Esophagus (tissue), 2 donors: ENCODE data around the gene COQ4. TPM values are rescaled to one million over a fixed set of nuclear protein-coding genes. Genes with fewer than 3 reads are reported as not detected.

Experiments used
- H3K27ac ChIP-seq, 2 donors: one replicate each; pipeline ENCODE4 v1.5.1; 2013; ENCODE audit warnings: low read depth in 2 of 2, mild to moderate bottlenecking in 2 of 2, inconsistent platforms in 1 of 2, low read length in 1 of 2, moderate library complexity in 1 of 2
- H3K27me3 ChIP-seq, 2 donors: one replicate each; pipeline ENCODE4 v1.6.1; 2013; ENCODE audit warnings: low read length in 2 of 2, control low read depth in 1 of 2, mild to moderate bottlenecking in 1 of 2; ENCODE audit not compliant: insufficient read depth in 2 of 2, control insufficient read depth in 1 of 2
- H3K36me3 ChIP-seq, 2 donors: one replicate each; pipeline ENCODE4 v1.6.1; 2013; ENCODE audit warnings: low read length in 1 of 2; ENCODE audit not compliant: control insufficient read depth in 2 of 2, insufficient read depth in 2 of 2
- H3K4me1 ChIP-seq, 2 donors: one replicate each; pipeline ENCODE4 v1.6.1; 2013; ENCODE audit warnings: low read length in 1 of 2; ENCODE audit not compliant: control insufficient read depth in 2 of 2, insufficient read depth in 2 of 2
- H3K4me3 ChIP-seq, 2 donors: one replicate each; pipeline ENCODE4 v1.5.1; 2013; ENCODE audit warnings: low read length in 2 of 2, mild to moderate bottlenecking in 2 of 2, low read depth in 1 of 2, moderate library complexity in 1 of 2
- H3K9me3 ChIP-seq, 2 donors: one replicate each; pipeline ENCODE4 v1.6.1; 2013; ENCODE audit warnings: mild to moderate bottlenecking in 2 of 2, low read depth in 1 of 2, low read length in 1 of 2, moderate library complexity in 1 of 2; ENCODE audit not compliant: control insufficient read depth in 2 of 2, insufficient read depth in 1 of 2
- WGBS, 2 donors: extraction: QIAGEN DNeasy Blood & Tissue Kit; methylation state at CpG; one replicate each; pipeline ENCODE4 v1.1.7; 2013; 5-methylcytosine and 5-hydroxymethylcytosine counted together
- polyA plus RNA-seq, 2 donors: library from polyadenylated mRNA; stranded (reverse); fragments of 200-250 nt; gene quantifications; one replicate each; pipeline ENCODE4 v1.2.3, GENCODE V29; 2013
- donor health status: healthy with polysubstance abuse.
- donor health status: Bipolar disorder and iron deficiency.

The COQ4 gene
- polyA plus RNA-seq, 2 donors, result 63.2 to 73.6 TPM

DNA sequence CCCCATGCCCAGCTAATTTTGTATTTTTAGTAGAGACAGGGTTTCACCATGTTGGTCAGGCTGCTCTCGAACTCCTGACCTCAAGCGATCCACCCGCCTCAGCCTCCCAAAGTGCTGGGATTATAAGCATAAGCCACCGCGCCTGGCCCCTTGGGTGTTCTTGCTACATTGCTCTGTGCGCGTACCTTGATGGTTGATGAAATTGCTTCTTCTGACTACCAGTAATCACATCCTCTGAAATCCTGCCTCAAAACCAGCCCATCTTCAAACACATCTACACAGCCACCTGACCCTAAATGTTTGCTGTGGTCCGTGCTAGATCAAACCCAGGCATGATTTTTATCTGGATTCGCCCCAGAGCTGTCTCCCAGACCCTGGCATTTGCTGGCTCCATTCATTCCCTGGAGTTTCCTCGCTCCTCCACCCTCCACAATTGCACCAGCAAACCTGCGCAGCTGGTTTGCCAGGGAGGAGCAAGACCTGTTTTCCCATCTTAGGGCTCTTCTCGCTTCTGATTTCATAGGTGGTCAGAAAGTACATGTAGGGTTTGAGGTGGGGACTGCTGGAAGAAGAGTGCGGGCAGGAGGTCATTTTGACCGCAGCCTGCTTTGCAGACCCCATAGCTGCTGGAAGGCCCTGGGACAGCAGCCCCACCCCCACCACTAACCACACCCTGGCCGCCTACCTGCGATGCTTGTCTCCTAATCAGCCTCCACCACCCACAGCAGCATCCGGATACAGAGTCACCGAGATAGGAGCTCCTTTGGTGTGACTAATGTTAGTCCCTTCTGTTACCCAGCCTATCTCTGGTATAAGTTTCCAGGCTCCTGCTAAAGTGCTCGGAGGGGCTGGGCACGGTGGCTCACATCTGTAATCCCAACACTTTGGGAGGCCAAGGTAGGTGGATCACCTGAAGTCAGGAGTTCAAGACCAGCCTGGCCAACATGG is 23.8 kb upstream of the COQ4 start:
- Histone ChIP-seq H3K4me1 (no peaks in the 10 kb centered on the region), H3K27ac (peak overlapping the region; percentile 57 to 95), H3K9me3 (no peaks in the 10 kb centered on the region), H3K27me3 (no peaks in the 10 kb centered on the region), H3K4me3 (no peak overlapping the region), H3K36me3 (no peaks in the 10 kb centered on the region)
- WGBS, 2 donors, result 61 to 68% methylated on average over 20 of the region's 20 CpGs

DNA sequence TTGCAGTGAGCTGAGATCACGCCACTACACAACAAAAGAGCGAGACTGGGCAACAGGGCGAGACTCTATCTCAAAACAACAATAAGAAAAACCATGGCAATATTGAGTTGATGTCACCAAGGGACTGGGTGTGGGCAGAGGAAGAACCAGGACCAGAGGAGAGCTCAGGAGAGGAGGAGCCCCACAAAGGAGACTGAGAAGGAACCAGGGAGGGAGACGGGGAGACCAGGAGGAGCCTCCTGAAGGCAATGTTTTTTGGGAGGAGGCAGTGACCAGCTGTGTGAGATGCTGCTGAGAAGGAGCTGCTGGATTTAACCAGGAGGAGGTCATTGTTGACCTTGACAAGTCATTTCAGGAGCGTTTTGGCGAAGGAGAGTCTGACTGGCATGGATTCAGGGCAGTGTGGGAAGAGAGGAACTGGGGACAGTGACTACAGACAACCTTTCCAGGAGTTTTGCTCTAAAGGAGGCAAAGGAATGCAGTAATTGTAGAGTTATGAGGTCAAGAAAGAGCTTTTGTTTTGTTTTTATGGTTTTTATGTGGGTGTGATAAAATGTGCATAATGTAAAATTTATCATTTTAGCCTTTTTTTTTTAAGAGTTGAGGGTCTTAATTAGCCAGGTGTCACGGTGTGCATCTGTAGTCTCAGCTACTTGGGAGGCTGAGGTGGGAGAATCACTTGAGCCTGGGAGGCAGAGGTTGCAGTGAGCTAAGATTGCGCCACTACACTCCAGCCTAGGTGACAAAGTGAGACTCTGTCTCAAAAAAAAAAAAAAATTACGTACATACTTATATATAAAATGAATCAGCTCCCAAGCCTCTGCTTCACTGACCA is 18.3 kb upstream of the COQ4 start:
- peaks cover 0 to 2% of the 10 kb centered on the region in 2 donors for H3K4me1 ChIP-seq
- no peaks in the 10 kb centered on the region for H3K27me3 ChIP-seq
- H3K36me3 ChIP-seq, result peaks cover 1 to 2% of the 10 kb centered on the region in 2 donors
- WGBS, 2 donors, result 76 to 78% methylated on average over 9 of the region's 9 CpGs
- H3K27ac ChIP-seq, result peak overlapping the region; percentile 49 to 90
- H3K9me3 ChIP-seq, result no peaks in the 10 kb centered on the region
- no peak overlapping the region for H3K4me3 ChIP-seq

DNA sequence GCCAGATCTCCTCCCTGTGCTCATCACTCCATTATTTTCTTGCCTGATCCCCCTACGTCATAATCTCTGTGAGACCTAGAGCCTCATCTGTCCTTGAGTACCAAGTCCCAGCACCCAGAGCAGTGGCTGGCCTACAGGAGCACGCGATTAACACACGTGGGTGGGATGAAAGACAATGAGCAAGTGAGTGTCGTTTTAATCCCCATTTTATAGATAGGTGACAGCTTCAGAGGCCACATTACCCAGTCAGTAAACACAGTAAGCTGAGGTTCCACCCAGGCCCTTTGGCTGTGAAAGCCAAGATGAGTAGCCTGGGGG is 17.7 kb upstream of the COQ4 start:
- no peak overlapping the region for H3K4me3 ChIP-seq
- no peaks in the 10 kb centered on the region for H3K9me3 ChIP-seq
- H3K27me3 ChIP-seq, result no peaks in the 10 kb centered on the region
- peaks cover 0 to 2% of the 10 kb centered on the region in 2 donors for H3K4me1 ChIP-seq
- WGBS, 2 donors, result 45 to 60% methylated on average over 5 of the region's 5 CpGs
- peak overlapping the region; percentile 49 to 90 for H3K27ac ChIP-seq
- peaks cover 7 to 8% of the 10 kb centered on the region in 2 donors for H3K36me3 ChIP-seq

DNA sequence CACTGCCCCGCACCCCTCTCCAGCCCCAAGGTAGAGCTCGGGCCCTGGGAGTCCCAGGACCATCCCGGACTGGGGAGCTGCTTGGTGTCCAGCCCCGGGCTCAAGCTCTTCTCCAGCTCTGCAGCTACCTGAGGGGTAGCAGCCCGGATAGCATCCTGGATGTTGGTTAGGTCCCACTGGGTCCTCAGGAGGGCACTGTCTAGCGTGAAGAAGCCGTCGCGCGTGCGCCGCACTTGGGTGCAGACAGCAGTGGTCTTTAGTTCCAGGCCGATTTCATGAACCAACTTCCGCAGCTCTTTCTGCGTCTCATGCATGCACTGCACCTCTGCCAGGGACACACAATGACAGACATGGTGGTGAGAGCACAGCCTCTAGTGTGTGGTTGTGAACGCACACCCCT is 13.1 kb upstream of the COQ4 start:
- no peak overlapping the region for H3K4me3 ChIP-seq
- no peaks in the 10 kb centered on the region for H3K9me3 ChIP-seq
- peaks cover 8 to 29% of the 10 kb centered on the region in 2 donors for H3K36me3 ChIP-seq
- WGBS, 2 donors, result 94 to 95% methylated on average over 16 of the region's 16 CpGs
- no peaks in the 10 kb centered on the region for H3K27me3 ChIP-seq
- H3K4me1 ChIP-seq, result peaks cover 0 to 2% of the 10 kb centered on the region in 2 donors
- H3K27ac ChIP-seq, result no peak overlapping the region

DNA sequence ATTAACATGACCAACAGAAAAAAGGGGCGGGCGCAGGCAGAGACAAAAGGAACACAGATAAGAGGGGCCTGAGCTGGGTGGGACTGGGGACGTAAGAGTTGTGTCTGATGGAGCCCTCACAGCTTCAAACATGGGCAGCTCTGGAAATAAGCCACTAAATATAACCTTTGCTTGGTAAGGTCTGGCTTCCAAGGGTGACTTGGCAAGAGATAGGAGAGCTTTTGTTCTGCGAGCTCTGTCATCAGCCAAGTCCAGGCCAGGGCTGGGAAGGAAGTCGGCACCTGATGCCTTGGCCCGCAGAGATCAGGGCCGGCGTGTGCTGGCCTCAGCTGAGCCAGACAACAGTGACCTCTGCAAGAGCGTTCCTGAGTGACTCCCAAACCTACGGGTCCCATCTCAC is 12.2 kb upstream of the COQ4 start:
- no peak overlapping the region for H3K4me3 ChIP-seq
- peaks cover 8 to 33% of the 10 kb centered on the region in 2 donors for H3K36me3 ChIP-seq
- no peak overlapping the region for H3K27ac ChIP-seq
- H3K9me3 ChIP-seq, result no peaks in the 10 kb centered on the region
- H3K27me3 ChIP-seq, result no peaks in the 10 kb centered on the region
- H3K4me1 ChIP-seq, result peaks cover 0 to 2% of the 10 kb centered on the region in 2 donors
- 78% methylated on average over 10 of the region's 10 CpGs for WGBS, 2 donors

DNA sequence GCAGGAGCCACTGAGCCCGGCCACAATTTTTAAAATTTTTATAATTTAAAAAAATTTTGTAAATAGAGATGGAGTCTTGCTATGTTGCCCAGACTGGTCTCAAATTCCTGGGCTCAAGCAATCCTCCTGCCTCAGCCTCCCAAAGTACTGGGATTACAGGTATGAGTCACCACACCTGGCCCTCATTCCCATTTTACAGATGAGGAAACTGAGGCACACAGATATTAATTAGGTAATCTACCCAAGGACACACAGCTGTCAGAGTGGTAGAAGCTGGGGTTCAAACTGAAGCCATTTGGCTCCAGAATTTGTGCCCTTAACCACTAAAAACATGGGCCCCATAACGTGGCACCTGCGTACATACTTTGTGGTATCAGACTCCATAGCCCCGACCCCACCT is 7.9 kb upstream of the COQ4 start:
- H3K27ac ChIP-seq, result no peak overlapping the region
- H3K36me3 ChIP-seq, result peaks cover 3 to 39% of the 10 kb centered on the region in 2 donors
- no peaks in the 10 kb centered on the region for H3K9me3 ChIP-seq
- H3K4me3 ChIP-seq, result no peak overlapping the region
- WGBS, 2 donors, result 96 to 98% methylated on average over 4 of the region's 4 CpGs
- no peaks in the 10 kb centered on the region for H3K4me1 ChIP-seq
- no peaks in the 10 kb centered on the region for H3K27me3 ChIP-seq

DNA sequence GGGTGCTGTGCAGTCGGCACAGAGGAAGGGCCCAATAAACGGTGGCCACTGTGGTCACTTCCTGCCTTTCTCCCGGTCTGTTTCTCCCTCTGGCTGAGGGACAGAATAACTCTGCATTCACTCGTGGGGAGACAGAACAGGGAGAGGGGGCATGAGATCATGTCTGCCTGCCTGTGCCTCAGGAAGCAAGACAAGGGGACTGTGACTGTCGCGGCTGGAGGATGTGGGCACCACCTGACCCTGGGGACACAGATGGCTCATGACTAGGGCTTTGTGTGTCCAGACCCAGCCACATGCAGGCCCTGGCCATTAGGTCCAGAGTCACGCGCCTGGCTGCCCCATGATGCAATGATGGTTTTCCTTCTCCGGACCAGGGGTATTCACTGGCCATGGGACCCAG is 6.2 kb upstream of the COQ4 start:
- Histone ChIP-seq H3K27ac (no peak overlapping the region), H3K36me3 (peaks cover 0 to 25% of the 10 kb centered on the region in 2 donors)
- 77 to 82% methylated on average over 9 of the region's 9 CpGs for WGBS, 2 donors

DNA sequence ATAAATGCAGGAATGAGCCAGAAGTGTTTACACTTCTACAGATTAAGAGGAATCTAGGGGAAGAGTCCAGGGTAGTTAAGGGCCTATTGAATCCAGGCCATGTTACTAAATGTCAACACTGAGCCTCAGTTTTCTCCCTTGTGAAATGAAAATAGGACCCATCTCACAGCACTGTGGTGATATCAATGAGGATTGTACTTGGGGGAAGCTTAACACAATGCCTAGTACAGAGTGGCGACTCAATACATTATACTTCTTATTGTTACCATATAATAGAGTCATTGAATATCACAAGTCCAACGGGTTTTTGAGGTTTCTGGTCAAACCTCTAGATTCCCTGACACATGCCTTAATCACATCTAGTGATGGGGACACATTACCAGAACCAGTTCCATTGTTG is 5.0 kb upstream of the COQ4 start:
- H3K27me3 ChIP-seq, result no peaks in the 10 kb centered on the region
- H3K27ac ChIP-seq, result peak overlapping the region; percentile 57 to 78
- no peak overlapping the region for H3K4me3 ChIP-seq
- H3K9me3 ChIP-seq, result no peaks in the 10 kb centered on the region
- peaks cover 0 to 5% of the 10 kb centered on the region in 2 donors for H3K4me1 ChIP-seq
- H3K36me3 ChIP-seq, result peaks cover 0 to 24% of the 10 kb centered on the region in 2 donors
- 61 to 71% methylated on average over 2 of the region's 2 CpGs for whole genome bisulfite sequencing, 2 donors

More for the DNA sequence above, 6.2 kb upstream of the COQ4 start:
- Histone ChIP-seq H3K27me3 (no peaks in the 10 kb centered on the region), H3K4me1 (peaks cover 0 to 2% of the 10 kb centered on the region in 2 donors), H3K9me3 (no peaks in the 10 kb centered on the region), H3K4me3 (no peak overlapping the region)

DNA sequence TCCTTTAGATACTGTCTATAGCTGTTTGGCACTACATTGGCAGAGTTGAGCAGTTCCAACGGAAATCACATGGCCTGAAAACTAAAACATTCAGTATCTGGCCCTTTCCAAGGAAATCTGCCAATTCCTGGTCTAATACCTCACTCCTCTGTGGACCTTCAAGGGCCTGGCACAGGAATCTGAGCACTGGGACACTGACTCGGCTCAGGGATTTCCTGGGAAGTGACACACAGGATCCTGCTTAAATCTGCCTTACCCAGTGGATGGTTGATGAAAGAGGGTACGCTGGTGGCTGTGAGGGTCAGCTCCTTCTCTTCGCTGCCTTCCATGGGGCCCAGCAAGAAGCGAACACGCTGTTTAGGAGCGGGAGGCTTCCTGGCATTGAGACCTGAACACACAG is 1.3 kb upstream of the COQ4 start:
- peaks cover 3 to 12% of the 10 kb centered on the region in 2 donors for H3K36me3 ChIP-seq
- 78 to 80% methylated on average over 7 of the region's 7 CpGs for WGBS, 2 donors
- H3K4me3 ChIP-seq, result peak overlapping the region in 1 of 2 donors; percentile 99
- H3K9me3 ChIP-seq, result no peaks in the 10 kb centered on the region
- H3K27me3 ChIP-seq, result no peaks in the 10 kb centered on the region
- peak overlapping the region in 1 of 2 donors; percentile 63 for H3K27ac ChIP-seq
- H3K4me1 ChIP-seq, result peaks cover 0 to 8% of the 10 kb centered on the region in 2 donors
